MM.1S (cell line): Measurements from ENCODE around the gene CTTN.

Experiments
- EZH2 ChIP-seq: fragments of 300-600 bp; sonication (generic); optimal IDR thresholded peaks from 2 replicates; pipeline ENCODE3; 2017; ENCODE audit warnings: low read depth, mild to moderate bottlenecking, antibody characterized with exemption, low read length, mixed read lengths
- TF ChIP-seq, protein P1 (sequence below): fragments of 300-600 bp; sonication (generic); IDR thresholded peaks from 2 replicates; pipeline ENCODE4 v1.5.1; 2016; ENCODE audit warnings: antibody characterized with exemption, low read length, mixed read lengths

DNA sequence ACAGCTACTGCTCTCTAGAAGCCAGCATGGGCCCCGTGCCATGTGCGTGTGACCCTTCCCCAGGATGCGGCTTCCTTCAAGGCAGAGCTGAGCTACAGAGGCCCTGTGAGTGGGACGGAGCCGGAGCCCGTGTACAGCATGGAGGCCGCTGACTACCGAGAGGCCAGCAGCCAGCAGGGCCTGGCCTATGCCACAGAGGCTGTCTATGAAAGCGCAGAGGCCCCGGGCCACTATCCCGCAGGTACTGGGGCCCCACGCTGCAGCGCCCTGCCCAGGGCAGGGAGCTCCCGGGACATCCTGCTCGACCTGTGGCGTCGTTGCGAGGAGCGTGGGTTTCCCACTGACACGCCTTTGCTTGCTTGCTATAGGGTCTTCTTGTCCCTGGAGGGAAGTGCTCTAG is 34.7 kb downstream of the CTTN start:
- TF ChIP-seq, protein P1, sequence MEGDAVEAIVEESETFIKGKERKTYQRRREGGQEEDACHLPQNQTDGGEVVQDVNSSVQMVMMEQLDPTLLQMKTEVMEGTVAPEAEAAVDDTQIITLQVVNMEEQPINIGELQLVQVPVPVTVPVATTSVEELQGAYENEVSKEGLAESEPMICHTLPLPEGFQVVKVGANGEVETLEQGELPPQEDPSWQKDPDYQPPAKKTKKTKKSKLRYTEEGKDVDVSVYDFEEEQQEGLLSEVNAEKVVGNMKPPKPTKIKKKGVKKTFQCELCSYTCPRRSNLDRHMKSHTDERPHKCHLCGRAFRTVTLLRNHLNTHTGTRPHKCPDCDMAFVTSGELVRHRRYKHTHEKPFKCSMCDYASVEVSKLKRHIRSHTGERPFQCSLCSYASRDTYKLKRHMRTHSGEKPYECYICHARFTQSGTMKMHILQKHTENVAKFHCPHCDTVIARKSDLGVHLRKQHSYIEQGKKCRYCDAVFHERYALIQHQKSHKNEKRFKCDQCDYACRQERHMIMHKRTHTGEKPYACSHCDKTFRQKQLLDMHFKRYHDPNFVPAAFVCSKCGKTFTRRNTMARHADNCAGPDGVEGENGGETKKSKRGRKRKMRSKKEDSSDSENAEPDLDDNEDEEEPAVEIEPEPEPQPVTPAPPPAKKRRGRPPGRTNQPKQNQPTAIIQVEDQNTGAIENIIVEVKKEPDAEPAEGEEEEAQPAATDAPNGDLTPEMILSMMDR, result no peak
- TF ChIP-seq EZH2, result no peak
